K562 (cell line): ENCODE data around the gene COX6B2. TPM values are rescaled to one million over a fixed set of nuclear protein-coding genes. Genes with fewer than 3 reads are reported as not detected.
A peak's percentile ranks its signal among the peaks of the same experiment; 100 is the strongest.

Source experiments
- ATAC-seq: fragments of 200-7000 bp; cut with Tn5 transposase; 3 replicates; pipeline ENCODE4 v1.9.1; 2020; ENCODE audit warnings: moderate library complexity
- BruUV-seq: library from RNA; stranded (reverse); fragments of 400-500 nt; replicated peaks from 2 replicates; lab custom pipeline; 2021; lab: Mats Ljungman, UMichigan
- CTCF ChIA-PET: fragments of 300-600 bp; formaldehyde crosslinking; extraction: SDS; loops from one replicate; lab custom pipeline; 2021; ENCODE audit warnings: low intra/inter-chr PET ratio; lab: Yijun Ruan, JAX
- POLR2A ChIA-PET: fragments of 300-600, 350-650 bp; sonication (Branson Sonifier 250); formaldehyde crosslinking; extraction: SDS; loops from one replicate; lab custom pipeline; 2021; ENCODE audit warnings: antibody characterized with exemption, inconsistent platforms; lab: Yijun Ruan, JAX
- DNase-seq, 4 experiments: peaks; one replicate each; pipeline versions ENCODE4 v3.0.0 to v3.0.0-alpha.2; 2011 to 2018; ENCODE audit warnings: low spot score in 3 of 4, mixed read lengths in 3 of 4; ENCODE audit errors: extremely low read depth in 1 of 4
- FAIRE-seq: peaks from 2 replicates; lab custom pipeline; 2011; peaks lifted over from hg19 to GRCh38; lab: Jason Lieb, UNC
- H2AFZ ChIP-seq: 2 replicates; pipeline ENCODE4 v1.6.0; 2011; ENCODE audit warnings: low read depth, low read length, control low read depth, inconsistent platforms
- H3K27ac ChIP-seq: fragments of 200-600 bp; 3 replicates; pipeline ENCODE4 v1.8.0; 2011; ENCODE audit warnings: low read depth, mild to moderate bottlenecking, control low read depth, inconsistent platforms, low read length, moderate library complexity, mixed read lengths; ENCODE audit errors: extremely low read depth
- H3K27me3 ChIP-seq, 2 experiments: fragments of 300-600 bp in 1 of 2; 2 replicates in 1 of 2; 3 replicates in 1 of 2; pipeline versions ENCODE4 v1.6.0 to v1.8.0; 2011; ENCODE audit warnings: inconsistent platforms in 2 of 2, low read length in 2 of 2, mild to moderate bottlenecking in 1 of 2, mixed read lengths in 1 of 2, moderate library complexity in 1 of 2; ENCODE audit not compliant: control insufficient read depth in 2 of 2, insufficient read depth in 2 of 2
- H3K36me3 ChIP-seq: fragments of 300-600 bp; 3 replicates; pipeline ENCODE4 v1.8.0; 2011; ENCODE audit warnings: mild to moderate bottlenecking, low read length, inconsistent platforms; ENCODE audit not compliant: control insufficient read depth, insufficient read depth
- H3K4me1 ChIP-seq, 2 experiments: fragments of 200-600 bp in 1 of 2; replicated peaks in 1 of 2; 2 replicates in 1 of 2; 3 replicates in 1 of 2; pipeline versions ENCODE4 v1.5.1 to v1.8.0; 2011; ENCODE audit warnings: inconsistent platforms in 2 of 2, low read length in 2 of 2, mild to moderate bottlenecking in 1 of 2, mixed read lengths in 1 of 2, moderate library complexity in 1 of 2; ENCODE audit not compliant: control insufficient read depth in 2 of 2, insufficient read depth in 2 of 2
- H3K4me2 ChIP-seq: 2 replicates; pipeline ENCODE4 v1.6.1; 2011; ENCODE audit warnings: low read length, control low read depth, inconsistent platforms, mixed read lengths; ENCODE audit not compliant: insufficient read depth
- H3K4me3 ChIP-seq: fragments of 200-600 bp; sonication (generic), shearing (Covaris generic); 2 replicates; pipeline ENCODE4 v1.5.1; 2016; ENCODE audit warnings: control low read depth, inconsistent platforms
- H3K79me2 ChIP-seq: fragments of 200-600 bp; 3 replicates; pipeline ENCODE4 v1.8.0; 2011; ENCODE audit warnings: low read length, inconsistent platforms; ENCODE audit not compliant: control insufficient read depth, insufficient read depth
- H3K9ac ChIP-seq, 2 experiments: 2 replicates each; pipeline versions ENCODE4 v1.6.0 to v1.6.1; 2011; ENCODE audit warnings: low read depth in 2 of 2, low read length in 2 of 2, control low read depth in 1 of 2, inconsistent platforms in 1 of 2, mild to moderate bottlenecking in 1 of 2, mixed read lengths in 1 of 2; ENCODE audit not compliant: insufficient read depth in 1 of 2
- H3K9me1 ChIP-seq: one replicate; pipeline ENCODE4 v1.6.0; 2011; ENCODE audit warnings: inconsistent platforms, mild to moderate bottlenecking, low read length, moderate library complexity; ENCODE audit not compliant: control insufficient read depth, insufficient read depth
- H3K9me3 ChIP-seq: replicated peaks from 2 replicates; pipeline ENCODE4 v1.5.1; 2011; ENCODE audit warnings: low read depth, low read length, inconsistent platforms; ENCODE audit not compliant: control insufficient read depth, insufficient read depth
- H4K20me1 ChIP-seq: replicated peaks from 2 replicates; pipeline ENCODE4 v1.6.1; 2011; ENCODE audit warnings: low read length, inconsistent platforms, mixed read lengths; ENCODE audit not compliant: control insufficient read depth, insufficient read depth
- CEBPG ChIP-seq, 3 experiments: fragments of 200-800 bp in 1 of 3; sonication (Bioruptor generic) in 1 of 3; sonication (generic) in 1 of 3; formaldehyde crosslinking in 1 of 3; IDR thresholded peaks in 2 of 3; conservative IDR thresholded peaks in 1 of 3; 2 replicates each; pipeline versions ENCODE4 v1.6.1 to v1.8.0; 2016 to 2022; ENCODE audit warnings: missing compliant biosample characterization in 2 of 3, missing genetic modification characterization in 2 of 3, mild to moderate bottlenecking in 1 of 3, missing genetic modification reagents in 1 of 3
- CTCF ChIP-seq, 3 experiments: IDR thresholded peaks in 2 of 3; conservative IDR thresholded peaks in 1 of 3; 2 replicates each; pipeline ENCODE4 v1.5.1; 2011 to 2012; ENCODE audit warnings: low read length in 3 of 3, mild to moderate bottlenecking in 3 of 3, control low read depth in 2 of 3, improper control_type of control experiment in 1 of 3, inconsistent platforms in 1 of 3, low read depth in 1 of 3, mixed read lengths in 1 of 3, moderate library complexity in 1 of 3; ENCODE audit not compliant: insufficient read depth in 2 of 3
- GMEB1 ChIP-seq: fragments of 250-450 bp; sonication (Bioruptor Pico); IDR thresholded peaks from 2 replicates; pipeline ENCODE4 v1.4.0; 2020; ENCODE audit warnings: mild to moderate bottlenecking
- NR2C2 ChIP-seq, 2 experiments: fragments of 200-800 bp in 1 of 2; sonication (Bioruptor generic) in 1 of 2; sonication (generic) in 1 of 2; formaldehyde crosslinking in 1 of 2; IDR thresholded peaks; 2 replicates each; pipeline versions ENCODE4 v1.6.1 to v1.8.0; 2016 to 2022; ENCODE audit warnings: mild to moderate bottlenecking in 1 of 2, missing compliant biosample characterization in 1 of 2, missing genetic modification characterization in 1 of 2, missing genetic modification reagents in 1 of 2
- PCBP1 ChIP-seq: fragments of 200-400 bp; formaldehyde crosslinking; IDR thresholded peaks from 2 replicates; pipeline ENCODE4 v1.6.1; 2018; ENCODE audit warnings: mild to moderate bottlenecking, low read depth, low read length; ENCODE audit not compliant: poor library complexity, severe bottlenecking
- TFAP4 ChIP-seq: sonication (generic); formaldehyde crosslinking; IDR thresholded peaks from 2 replicates; pipeline ENCODE4 v1.8.0; 2022; ENCODE audit warnings: missing genetic modification reagents, mild to moderate bottlenecking, moderate library complexity, borderline replicate concordance
- THRAP3 ChIP-seq: fragments of 450-650 bp; IDR thresholded peaks from 2 replicates; pipeline ENCODE4 v1.6.1; 2016; ENCODE audit warnings: mild to moderate bottlenecking, inconsistent platforms, borderline replicate concordance
- ZBTB33 ChIP-seq: sonication (generic); formaldehyde crosslinking; IDR thresholded peaks from 2 replicates; pipeline ENCODE4 v1.8.1; 2023; ENCODE audit warnings: mild to moderate bottlenecking, missing genetic modification reagents
- ZKSCAN3 ChIP-seq: fragments of 250-450 bp; sonication (Bioruptor Pico); IDR thresholded peaks from 2 replicates; pipeline ENCODE4 v1.4.0; 2020
- ZNF184 ChIP-seq: sonication (generic); formaldehyde crosslinking; IDR thresholded peaks from 2 replicates; pipeline ENCODE4 v1.5.0; 2020; ENCODE audit warnings: missing genetic modification reagents
- ZNF311 ChIP-seq: fragments of 250-450 bp; sonication (Bioruptor Pico); IDR thresholded peaks from 2 replicates; pipeline ENCODE4 v1.4.0; 2020; ENCODE audit warnings: mild to moderate bottlenecking, moderate library complexity
- WGBS: fragments of 100-300 bp; shearing (Covaris generic); methylation state at CpG from one replicate; pipeline ENCODE4 v1.1.6; 2016; ENCODE audit warnings: low coverage, mixed read lengths; ENCODE audit not compliant: insufficient coverage; ENCODE audit errors: missing lambda C conversion rate; 5-methylcytosine and 5-hydroxymethylcytosine counted together
- in situ Hi-C: fragments of 300-500 bp; cut with MboI; formaldehyde crosslinking; loops from 4 replicates; pipeline ENCODE4 v1.15.0; 2018; ENCODE audit warnings: inconsistent platforms, mixed read lengths
- intact Hi-C: fragments of 100-400 bp; cut with micrococcal nuclease; formaldehyde crosslinking; loops from 2 replicates; pipeline ENCODE4 v1.14.2; 2022
- polyA plus RNA-seq, 8 experiments: library from polyadenylated mRNA; depleted of rRNA in 4 of 8; stranded (reverse) in 5 of 8; unstranded in 3 of 8; fragments of >200 nt; fragmentation: Nextera tagmentation in 2 of 8; fragmentation: Illumina TruSeq in 1 of 8; extraction: Ambion mirVana in 2 of 8; extraction: Trizol in 1 of 8; gene quantifications; 2 replicates each; pipeline versions ENCODE4 v1.2.1 to v1.2.3, GENCODE V29; 2011 to 2014; ENCODE audit warnings: inconsistent platforms in 1 of 8, missing spikeins in 1 of 8
- total RNA-seq, 7 experiments: library from RNA; depleted of rRNA in 6 of 7; stranded (reverse); fragments of >200 nt in 6 of 7; fragmentation: Illumina TruSeq in 2 of 7; extraction: Trizol in 2 of 7; gene quantifications; 2 replicates each; pipeline versions ENCODE4 v1.2.1 to v1.2.3, GENCODE V29; 2011 to 2021; ENCODE audit warnings: low replicate concordance in 1 of 7

COX6B2 gene
- total and polyA plus RNA-seq, 9 of the 15 experiments (the other 6 are each of a cell fraction or from before 2014, with no cell fraction given) = 0.40 to 2.5 (median 0.83) TPM

- WGBS = 54% methylated on average over 18 of the region's 50 CpGs
- Histone ChIP-seq H3K27ac (peak overlapping the region; percentile 97), H3K27me3 (no peaks in the 10 kb centered on the region), H4K20me1 (0 out of 2 replicates have a peak, but pooled peaks cover 6% of the 10 kb centered on the region), H3K9ac (peak overlapping the region; percentile 55 to 91), H3K9me1 (no peaks in the 10 kb centered on the region), H3K4me3 (peak overlapping the region; percentile 92), H3K4me1 (peaks cover 7 to 72% of the 10 kb centered on the region in 2 experiments; a peak in 4 of 5 replicates), H2AFZ (no peak overlapping the region), H3K9me3 (no peaks in the 10 kb centered on the region), H3K36me3 (peaks cover 47% of the 10 kb centered on the region; the same call in 2 of the 3 replicates), H3K79me2 (peaks cover 24% of the 10 kb centered on the region), H3K4me2 (peak overlapping the region; percentile 82)
- ChIA-PET POLR2A (interaction anchor here (1.4 kb wide), 3 partner anchors 8 to 42 kb away, joined by 4 to 11 read pairs (median 6); partner anchors contain the start of gene TMEM238), CTCF (no interaction called here)
- intact Hi-C loops (no loop called here), in situ Hi-C loops (no loop called here)
- FAIRE-seq (no peak), ATAC-seq (no peak), DNase-seq (peak in 2 of 4 experiments; percentile 37 to 48)
- TSS peak; percentile 34 for BruUV-seq
- peak; percentile 85 for TF ChIP-seq ZBTB33 (CRISPR knock-in tag)
- no peak for TF ChIP-seq ZKSCAN3 (CRISPR knock-in tag)
- TF ChIP-seq ZNF311 (CRISPR knock-in tag) = no peak
- peak; percentile 66 for TF ChIP-seq PCBP1
- no peak for TF ChIP-seq CTCF (IDR thresholded peaks at IDR 0.05 in 2 of 3, conservative IDR thresholded peaks at IDR 0.05 in 1 of 3; ENCODE audit: insufficient read depth in 2 of 3, low read depth in 1 of 3, low read length in 3 of 3)
- TF ChIP-seq CEBPG (CRISPR knock-in tag; IDR thresholded peaks at IDR 0.05) = peak; percentile 9; the same call in 1 of the 2 replicates
- no peak for TF ChIP-seq CEBPG (tag; conservative IDR thresholded peaks at IDR 0.05 in 1 of 2, IDR thresholded peaks at IDR 0.05 in 1 of 2)
- TF ChIP-seq GMEB1 (CRISPR knock-in tag) = no peak
- TF ChIP-seq NR2C2 (CRISPR knock-in tag; IDR thresholded peaks at IDR 0.05) = no peak
- TF ChIP-seq NR2C2 (tag; IDR thresholded peaks at IDR 0.05) = peak; percentile 20; the same call in 1 of the 2 replicates
- no peak for TF ChIP-seq THRAP3
- TF ChIP-seq ZNF184 (CRISPR knock-in tag) = no peak
- TF ChIP-seq TFAP4 (CRISPR knock-in tag) = no peak
Measured at GRCh38 chr19:55341595-55342531, 12.7 kb downstream of the COX6B2 start.
